Activated CD8-positive, alpha-beta memory T cell treated with anti-CD3 and anti-CD28 coated beads, Interleukin-2, amount 50 U/mL, for 1 hour (primary cell): Measurements from ENCODE around the gene SPTLC1.
"Not testable (repeated sequence)": the region's sequence is repeated elsewhere in the genome, so short reads cannot be mapped to it uniquely, and the experiment has no call there.

Source experiments
- DNase-seq: peaks from one replicate; pipeline ENCODE4 v3.0.0-alpha.2; 2020; ENCODE audit errors: extremely low read depth

SPTLC1 gene

GRCh38 chr9:92033307-92033706 is 81.9 kb downstream of the SPTLC1 start:
- no peak for DNase-seq

GRCh38 chr9:92032891-92033290 is 82.3 kb downstream of the SPTLC1 start:
- DNase-seq: no peak

GRCh38 chr9:92030367-92030766 is 84.8 kb downstream of the SPTLC1 start:
- no peak for DNase-seq

- no peak for DNase-seq
These were observed 85.7 kb downstream of the SPTLC1 start for GRCh38 chr9:92029553-92029952.

- DNase-seq: no peak
These were observed 88.8 kb downstream of the SPTLC1 start for GRCh38 chr9:92026206-92027002.

- not testable (repeated sequence) for DNase-seq
These were observed 93.2 kb downstream of the SPTLC1 start for GRCh38 chr9:92021785-92022541.

- no peak for DNase-seq
These were observed 95.6 kb downstream of the SPTLC1 start for GRCh38 chr9:92019658-92020057.

- no peak for DNase-seq
These were observed 104.3 kb downstream of the SPTLC1 start for GRCh38 chr9:92010705-92011536.

- DNase-seq: not testable (repeated sequence)
These were observed 105.0 kb downstream of the SPTLC1 start for GRCh38 chr9:92010253-92010652.

GRCh38 chr9:92008041-92008440 is 107.2 kb downstream of the SPTLC1 start:
- DNase-seq: no peak

- no peak for DNase-seq
These were observed 111.2 kb downstream of the SPTLC1 start for GRCh38 chr9:92004045-92004392.

GRCh38 chr9:92003308-92004044 is 111.7 kb downstream of the SPTLC1 start:
- DNase-seq: no peak

GRCh38 chr9:92001948-92002347 is 113.3 kb downstream of the SPTLC1 start:
- not testable (repeated sequence) for DNase-seq

- DNase-seq: no peak
These were observed 114.0 kb downstream of the SPTLC1 start for GRCh38 chr9:92001244-92001643.

GRCh38 chr9:91995000-91995655 is 120.1 kb downstream of the SPTLC1 start:
- DNase-seq: no peak

- DNase-seq: no peak
These were observed 120.8 kb downstream of the SPTLC1 start for GRCh38 chr9:91994422-91994821.

- DNase-seq: no peak
These were observed 122.7 kb downstream of the SPTLC1 start for GRCh38 chr9:91992461-91993041.

GRCh38 chr9:91991721-91992341 is 123.4 kb downstream of the SPTLC1 start:
- no peak for DNase-seq

GRCh38 chr9:91986248-91986647 is 129.0 kb downstream of the SPTLC1 start:
- no peak for DNase-seq

GRCh38 chr9:91985692-91986091 is 129.5 kb downstream of the SPTLC1 start:
- no peak for DNase-seq
